Endometrial microvascular endothelial cells (primary cell): ENCODE results near the gene MAN2A2. TPM values are rescaled to one million over a fixed set of nuclear protein-coding genes. Genes with fewer than 3 reads are reported as not detected.

Source experiments
- total RNA-seq: library from RNA; depleted of rRNA; stranded (reverse); fragments of >200 nt; gene quantifications from one replicate; pipeline ENCODE4 v1.2.3, GENCODE V29; 2015; ENCODE audit errors: inconsistent ontology term

MAN2A2 gene
- total RNA-seq, 1 donor from 2014 or later = 25.9 TPM

Other genes with a start within 250 kb of the MAN2A2 start
- 11.8 TPM for gene BLM, start 186.0 kb upstream of the MAN2A2 start, total RNA-seq
- gene FURIN, start 34.7 kb upstream of the MAN2A2 start, total RNA-seq = 156 TPM
- gene FES, start 18.8 kb upstream of the MAN2A2 start, total RNA-seq = 144 TPM
- 49.6 TPM for gene HDDC3, start 29.2 kb downstream of the MAN2A2 start, total RNA-seq
- 62.3 TPM for gene UNC45A, start 32.0 kb downstream of the MAN2A2 start, total RNA-seq
- 30.0 TPM for gene RCCD1, start 51.6 kb downstream of the MAN2A2 start, total RNA-seq
- 230 TPM for gene PRC1, start 91.2 kb downstream of the MAN2A2 start, total RNA-seq
- 17.4 TPM for gene VPS33B, start 119.3 kb downstream of the MAN2A2 start, total RNA-seq
- not detected for gene SV2B, start 197.0 kb downstream of the MAN2A2 start, total RNA-seq